ENCODE results near the gene MED16.
"Not testable (repeated sequence)": the region's sequence is repeated elsewhere in the genome, so short reads cannot be mapped to it uniquely, and the experiment has no call there.

Gene MED16

DNA sequence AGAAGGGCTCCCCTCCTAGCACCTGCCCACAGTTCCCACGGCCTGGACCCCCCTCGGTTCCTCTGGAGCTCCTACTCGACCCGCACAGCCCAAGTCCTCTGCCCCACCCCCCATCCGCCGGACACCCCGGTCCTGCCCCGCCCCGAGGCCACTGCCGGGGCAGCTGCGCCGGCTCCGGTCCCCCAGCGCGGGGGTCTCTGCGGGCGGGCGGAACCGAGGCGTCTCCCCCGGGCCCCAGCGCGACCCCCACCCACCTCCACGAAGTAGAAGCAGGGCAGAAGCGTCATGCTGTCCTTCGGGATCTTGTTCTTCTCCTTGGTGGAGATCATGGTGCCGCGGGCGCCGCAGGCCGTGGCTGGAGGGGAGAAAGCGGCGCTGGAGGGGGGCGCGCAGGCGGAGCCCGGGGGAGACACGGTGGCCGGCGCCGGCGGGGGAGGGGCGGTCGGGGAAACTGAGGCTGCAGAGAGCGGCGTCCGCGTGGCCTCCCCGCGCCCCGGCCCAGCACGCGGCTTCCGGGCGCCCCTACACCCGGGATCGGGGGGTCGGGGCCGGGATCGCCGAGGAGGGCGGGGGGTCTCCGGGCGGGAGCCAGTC lies 71.7 kb downstream of the MED16 start:
- no peak overlapping the region; the same call in 1 of the 2 replicates for H3K27ac ChIP-seq
- TF ChIP-seq, protein P1, sequence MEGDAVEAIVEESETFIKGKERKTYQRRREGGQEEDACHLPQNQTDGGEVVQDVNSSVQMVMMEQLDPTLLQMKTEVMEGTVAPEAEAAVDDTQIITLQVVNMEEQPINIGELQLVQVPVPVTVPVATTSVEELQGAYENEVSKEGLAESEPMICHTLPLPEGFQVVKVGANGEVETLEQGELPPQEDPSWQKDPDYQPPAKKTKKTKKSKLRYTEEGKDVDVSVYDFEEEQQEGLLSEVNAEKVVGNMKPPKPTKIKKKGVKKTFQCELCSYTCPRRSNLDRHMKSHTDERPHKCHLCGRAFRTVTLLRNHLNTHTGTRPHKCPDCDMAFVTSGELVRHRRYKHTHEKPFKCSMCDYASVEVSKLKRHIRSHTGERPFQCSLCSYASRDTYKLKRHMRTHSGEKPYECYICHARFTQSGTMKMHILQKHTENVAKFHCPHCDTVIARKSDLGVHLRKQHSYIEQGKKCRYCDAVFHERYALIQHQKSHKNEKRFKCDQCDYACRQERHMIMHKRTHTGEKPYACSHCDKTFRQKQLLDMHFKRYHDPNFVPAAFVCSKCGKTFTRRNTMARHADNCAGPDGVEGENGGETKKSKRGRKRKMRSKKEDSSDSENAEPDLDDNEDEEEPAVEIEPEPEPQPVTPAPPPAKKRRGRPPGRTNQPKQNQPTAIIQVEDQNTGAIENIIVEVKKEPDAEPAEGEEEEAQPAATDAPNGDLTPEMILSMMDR (conservative IDR thresholded peaks at IDR 0.05) = no peak

DNA sequence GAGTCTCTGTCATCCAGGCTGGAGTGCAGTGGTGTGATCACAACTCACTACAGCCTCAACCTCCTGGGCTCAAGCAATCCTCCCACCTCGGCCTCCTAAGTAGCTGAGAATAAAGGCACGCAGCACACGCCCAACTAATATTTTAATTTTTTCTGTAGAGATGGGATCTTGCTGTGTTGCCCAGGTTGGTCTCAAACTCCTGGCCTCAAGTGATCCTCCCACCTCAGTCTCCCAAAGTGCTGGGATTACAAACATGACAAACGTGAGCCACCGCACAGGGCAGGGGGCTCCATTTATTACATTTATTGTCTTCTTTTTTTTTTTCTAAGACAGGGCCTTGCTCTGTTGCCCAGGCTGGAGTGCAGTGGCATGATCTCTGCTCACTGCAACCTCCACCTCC lies 72.8 kb downstream of the MED16 start:
- H3K27ac ChIP-seq = not testable (repeated sequence)

Data from VCaP (cell line).